Measurements from ENCODE around the gene GAS2L2.

GAS2L2 gene

DNA sequence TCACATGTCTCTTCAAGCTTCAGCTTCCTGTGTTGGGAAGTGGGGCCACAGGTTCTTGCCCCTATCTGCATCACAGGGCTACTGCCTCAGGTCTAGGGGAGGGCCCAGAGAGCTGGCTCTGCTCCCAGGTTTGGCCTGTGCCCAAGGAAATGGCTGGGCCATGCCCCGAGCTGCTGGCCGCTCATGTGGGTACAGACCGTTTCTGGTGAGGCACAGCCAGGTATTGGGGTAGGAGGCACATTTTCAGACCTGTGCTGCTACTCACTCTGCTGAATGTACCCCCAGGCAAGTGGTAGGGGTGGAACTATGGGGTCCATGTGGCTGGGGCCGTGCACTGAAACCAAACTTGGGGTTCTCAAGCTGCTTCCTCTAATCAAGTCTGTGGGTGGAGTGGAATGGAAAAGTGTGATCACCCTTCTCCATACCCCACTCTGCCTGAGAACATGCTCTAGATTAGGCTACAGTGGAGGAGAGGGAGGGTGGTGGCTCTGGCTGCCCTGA is 4.6 kb downstream of the GAS2L2 start:
- no peak for DNase-seq

DNA sequence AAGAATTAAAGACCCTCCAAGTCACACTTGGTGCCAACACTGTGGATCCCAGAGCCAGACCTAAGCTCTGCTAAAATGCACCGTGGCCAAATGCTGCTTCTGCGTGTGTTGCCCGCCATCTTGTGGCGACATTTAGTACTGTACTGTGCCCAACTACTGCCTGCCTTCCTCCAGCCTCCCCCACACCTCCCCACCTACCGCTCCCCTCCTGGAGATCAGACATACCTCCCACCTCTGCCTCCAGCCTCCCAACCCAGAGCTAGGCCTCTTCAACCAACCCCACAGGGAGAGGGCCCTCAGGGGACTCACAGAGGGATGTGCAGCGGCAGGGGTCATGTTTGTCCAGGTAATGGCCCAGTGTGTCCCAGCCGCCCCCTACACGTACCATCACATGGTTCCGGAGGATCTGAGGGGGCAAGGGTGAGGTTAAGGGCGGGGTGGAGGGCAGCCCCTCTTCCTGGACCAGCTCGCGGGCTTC is 5.5 kb downstream of the GAS2L2 start:
- DNase-seq = peak in 48 of 56 donors; percentile 9 to 88 (median 42)

DNA sequence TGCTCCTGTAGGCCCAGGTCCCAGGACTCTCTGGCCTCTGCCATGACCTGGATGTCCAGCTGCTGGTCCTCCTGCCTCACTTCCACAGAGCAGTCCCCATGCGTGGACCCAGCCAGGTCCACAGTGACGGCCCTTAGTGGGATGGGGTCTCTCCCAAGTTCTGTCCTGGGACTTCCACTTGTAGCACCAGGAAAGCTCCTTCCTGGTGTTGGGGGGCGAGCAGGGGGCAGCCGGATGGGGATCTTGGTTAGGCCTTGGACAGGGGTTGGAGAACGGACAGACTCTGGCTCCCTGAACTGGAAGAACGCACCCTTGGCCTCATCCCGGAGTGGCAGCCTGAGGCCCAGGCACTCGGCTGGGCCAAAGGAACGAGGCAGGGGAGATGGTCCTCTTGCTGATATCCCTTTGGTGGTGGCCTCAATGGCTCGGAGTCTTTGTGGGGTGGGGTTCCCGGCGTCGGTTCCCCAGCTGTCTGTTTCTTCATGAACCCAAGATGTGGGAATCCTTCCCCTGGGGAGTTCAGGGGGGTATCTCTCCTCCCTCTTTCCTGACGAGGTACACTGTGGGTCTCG is 7.2 kb downstream of the GAS2L2 start:
- no peak for DNase-seq

DNA sequence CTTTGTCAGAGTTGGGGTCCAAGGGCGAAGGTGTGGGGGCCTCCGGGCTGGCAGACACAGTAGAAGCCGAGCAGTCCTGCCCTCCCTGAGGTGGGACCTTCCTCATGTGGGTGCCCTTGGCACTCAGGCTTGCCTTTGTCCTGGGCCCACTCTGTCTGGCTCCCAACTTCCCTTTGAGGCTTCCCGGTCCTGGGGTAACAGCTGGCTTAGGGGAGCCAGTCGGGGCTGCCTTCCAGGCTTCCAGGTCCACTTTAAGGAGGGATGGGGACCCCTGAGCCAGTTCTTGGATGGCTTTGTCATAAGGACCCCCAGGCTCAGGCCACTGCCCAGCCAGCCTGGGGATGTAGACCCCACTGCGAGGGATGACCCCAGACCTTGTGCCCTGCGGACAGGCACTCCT is 7.8 kb downstream of the GAS2L2 start:
- DNase-seq = no peak

DNA sequence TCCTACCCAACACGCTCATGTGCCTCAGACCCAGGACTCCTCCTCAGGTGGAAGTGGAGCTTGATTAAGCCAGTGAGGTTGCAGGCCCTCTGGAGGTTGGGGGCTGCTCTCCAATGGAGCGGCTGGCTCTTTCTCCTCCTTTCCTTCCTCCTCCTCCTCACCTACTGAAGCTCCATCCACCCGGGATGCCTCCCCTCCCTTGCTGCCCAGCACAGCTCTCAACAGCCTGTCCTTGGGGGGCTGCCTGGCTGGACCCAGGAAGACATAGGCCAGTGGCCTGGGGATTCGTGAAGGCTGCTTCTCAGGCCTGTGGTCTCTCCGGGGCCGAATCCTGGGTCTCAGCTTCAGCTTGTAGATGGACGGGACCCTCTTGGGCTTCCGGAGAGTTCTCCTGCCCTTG is 8.2 kb downstream of the GAS2L2 start:
- DNase-seq = no peak

DNA sequence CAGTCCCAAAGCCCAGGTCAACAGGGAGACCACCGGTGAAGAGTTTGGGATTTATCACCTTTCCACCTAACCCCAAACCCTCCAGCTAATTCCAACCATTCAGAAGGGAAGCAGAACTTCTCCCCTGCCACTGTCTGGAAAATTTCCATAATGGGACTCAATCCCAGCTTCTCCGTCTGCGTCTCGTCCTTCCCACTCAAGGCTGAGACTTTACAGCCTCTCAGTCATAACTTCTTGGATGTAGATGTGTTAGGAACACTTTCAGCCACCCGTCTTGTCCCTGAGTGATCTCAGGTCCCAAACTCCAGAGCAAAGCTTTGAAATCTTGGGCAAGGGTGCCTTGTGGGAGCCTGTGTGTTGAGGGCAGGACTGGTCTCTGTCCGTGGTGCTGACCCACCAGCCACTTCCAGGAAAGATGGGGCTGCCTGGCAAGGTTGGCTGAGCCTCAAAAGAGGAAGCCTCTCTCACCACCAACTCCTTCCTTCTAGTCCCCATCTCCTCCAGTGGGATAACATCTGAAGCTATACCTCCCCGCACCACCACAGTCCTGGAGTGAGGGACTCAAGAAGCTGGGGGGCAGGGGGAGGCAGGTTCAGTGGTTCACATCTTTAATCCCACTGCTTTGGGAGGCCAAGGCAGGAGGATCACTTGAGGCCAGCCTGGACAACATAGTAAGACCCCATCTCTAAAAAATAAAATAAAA is 9.3 kb downstream of the GAS2L2 start:
- no peak for DNase-seq

DNA sequence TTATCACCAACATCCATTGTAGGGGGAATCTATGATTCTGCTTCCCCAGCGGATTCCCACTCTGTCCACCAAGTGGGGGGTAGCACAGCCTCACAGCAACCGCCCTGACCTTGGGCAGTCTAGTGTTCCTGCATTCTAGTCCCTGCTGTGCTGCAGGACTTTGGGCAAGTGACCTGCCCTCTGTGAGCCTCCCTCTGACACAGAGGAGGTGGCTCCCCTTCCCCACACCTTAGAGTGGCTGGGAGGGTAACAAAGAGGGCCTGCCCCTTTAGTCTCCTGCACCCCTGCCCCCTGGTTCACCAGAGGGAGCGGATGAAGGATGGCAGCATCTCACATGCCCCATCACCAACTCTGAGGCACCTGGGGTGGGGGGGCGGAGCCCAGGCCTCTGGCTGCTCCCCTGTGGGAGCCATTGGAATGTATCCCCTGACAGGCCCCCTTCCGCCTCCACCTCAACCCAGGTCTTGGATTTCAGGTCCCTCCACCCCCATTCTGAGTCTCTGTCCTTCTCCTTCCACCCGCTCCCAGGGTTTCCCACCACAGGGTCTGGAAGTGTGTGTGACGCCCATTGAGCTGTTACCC is 10.1 kb downstream of the GAS2L2 start:
- DNase-seq = no peak

DNA sequence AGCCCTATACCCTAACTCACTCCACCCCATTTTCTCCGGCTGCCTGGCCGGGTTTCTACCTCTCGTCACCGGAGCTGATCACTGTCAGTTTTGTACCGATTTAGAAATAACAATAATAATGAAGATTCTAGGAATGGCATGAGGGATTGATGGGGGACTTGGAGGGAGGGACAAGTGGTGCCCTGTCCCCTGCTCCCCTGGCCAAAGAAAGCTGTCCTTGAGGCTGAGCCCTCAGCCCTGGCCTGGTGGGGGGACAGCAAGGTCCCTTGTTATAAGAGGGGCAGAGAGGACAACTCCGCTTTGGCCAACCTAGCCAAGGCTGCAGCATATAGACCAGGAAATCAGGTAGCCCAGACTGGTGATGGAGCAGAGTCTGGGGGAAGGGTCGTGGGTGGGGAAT is 10.5 kb downstream of the GAS2L2 start:
- no peak for DNase-seq

DNA sequence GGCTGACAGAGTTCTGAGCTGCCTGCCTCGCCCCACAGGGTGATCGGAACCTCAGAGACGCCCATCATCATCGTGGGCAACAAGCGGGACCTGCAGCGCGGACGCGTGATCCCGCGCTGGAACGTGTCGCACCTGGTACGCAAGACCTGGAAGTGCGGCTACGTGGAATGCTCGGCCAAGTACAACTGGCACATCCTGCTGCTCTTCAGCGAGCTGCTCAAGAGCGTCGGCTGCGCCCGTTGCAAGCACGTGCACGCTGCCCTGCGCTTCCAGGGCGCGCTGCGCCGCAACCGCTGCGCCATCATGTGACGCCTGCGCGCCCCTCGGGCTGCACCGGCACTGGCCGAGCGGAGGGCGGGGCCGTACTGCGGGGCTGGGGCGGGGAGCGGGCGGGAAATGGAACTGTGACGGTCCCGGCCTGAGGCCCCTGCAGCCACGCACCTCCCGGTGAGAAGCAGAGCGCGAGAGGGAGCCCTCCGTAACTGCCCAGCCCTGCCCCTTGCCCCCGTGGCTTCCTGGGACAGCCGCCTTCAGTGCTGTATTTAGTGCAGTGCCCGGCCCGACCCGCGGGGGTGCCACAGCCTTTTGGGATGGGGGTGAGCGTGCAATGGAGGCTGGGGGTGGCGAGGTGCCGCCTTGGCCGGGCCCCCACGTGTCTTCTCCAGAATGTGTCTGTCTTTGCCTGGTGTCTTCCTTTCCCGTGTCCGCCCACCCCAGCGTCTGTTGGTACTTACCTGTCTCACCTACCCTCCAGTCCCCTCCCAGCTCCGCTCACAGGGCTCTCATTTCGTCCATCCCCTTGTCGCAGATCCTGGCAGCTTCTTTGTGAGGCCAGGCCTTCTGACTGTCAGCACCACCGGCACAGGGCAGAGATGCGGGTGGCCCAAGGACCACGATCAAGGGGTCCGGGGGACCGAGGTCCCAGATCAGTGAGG is 11.8 kb downstream of the GAS2L2 start:
- peak in 1 of 56 donors; percentile 31 for DNase-seq

DNA sequence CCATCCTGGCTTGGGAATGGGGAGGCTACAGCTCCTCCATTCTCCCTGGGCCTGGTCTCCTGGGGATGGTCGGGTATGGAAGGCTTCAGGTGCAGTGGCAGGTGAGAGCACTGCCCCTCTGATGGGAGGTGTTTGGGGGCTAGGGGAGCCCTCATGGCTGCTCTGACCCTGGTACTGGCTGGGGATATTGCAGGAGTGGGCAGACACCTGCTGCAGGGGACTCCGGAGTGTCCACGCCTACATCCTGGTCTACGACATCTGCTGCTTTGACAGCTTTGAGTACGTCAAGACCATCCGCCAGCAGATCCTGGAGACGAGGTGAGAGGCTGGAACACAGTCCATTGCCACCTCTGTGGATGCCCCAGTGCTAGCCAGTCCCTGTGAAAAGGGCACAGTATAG is 12.8 kb downstream of the GAS2L2 start:
- no peak for DNase-seq

DNA sequence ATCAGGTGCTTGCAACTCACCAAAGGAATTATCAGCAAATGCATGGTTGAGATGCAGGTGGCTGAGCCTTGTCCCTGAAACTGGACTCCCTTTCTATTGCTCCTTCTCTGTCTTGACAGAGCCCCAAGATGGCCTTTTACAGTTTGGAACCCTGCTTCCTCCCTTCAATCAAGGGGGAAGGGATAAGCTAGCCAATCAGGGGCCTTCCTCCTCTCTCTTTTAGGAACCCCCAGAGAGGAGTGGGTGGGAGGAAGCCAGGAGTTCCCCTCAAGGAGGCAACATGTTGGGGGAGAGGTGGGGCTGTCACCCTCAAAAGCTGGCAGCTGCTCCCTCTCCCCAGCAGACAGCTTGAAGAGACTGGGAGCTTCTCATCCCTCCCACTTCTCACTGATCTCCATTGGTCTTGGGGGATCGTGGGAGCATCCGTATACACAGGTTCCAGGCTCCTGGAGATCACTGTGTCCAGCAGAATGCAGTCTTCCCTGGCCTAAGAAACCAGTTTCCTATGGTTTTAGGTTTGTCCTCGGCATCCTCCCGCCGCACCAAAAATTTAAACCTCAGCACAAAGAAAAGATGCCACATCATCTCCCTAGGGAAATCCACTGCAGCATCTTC is 14.4 kb downstream of the GAS2L2 start:
- no peak for DNase-seq

DNA sequence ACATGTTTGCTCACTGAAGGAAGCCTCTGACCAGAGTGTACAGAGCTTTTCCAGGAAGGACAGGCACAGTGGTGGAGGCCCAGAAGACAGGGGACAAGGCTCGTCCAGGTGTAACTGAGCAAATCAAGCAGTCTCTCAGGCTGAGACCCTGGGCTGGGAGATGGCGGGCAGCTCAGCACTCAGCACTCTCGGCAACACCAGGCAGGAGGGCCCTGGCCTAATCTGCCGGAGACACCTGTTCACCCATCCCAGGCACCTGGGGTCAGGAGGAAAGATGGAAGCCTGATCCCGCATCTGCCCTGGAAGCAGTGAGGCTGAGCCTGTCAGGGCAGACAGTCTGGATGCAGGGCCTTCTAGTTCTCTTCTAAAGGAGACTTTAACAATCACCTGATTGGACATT is 16.8 kb downstream of the GAS2L2 start:
- no peak for DNase-seq

DNA sequence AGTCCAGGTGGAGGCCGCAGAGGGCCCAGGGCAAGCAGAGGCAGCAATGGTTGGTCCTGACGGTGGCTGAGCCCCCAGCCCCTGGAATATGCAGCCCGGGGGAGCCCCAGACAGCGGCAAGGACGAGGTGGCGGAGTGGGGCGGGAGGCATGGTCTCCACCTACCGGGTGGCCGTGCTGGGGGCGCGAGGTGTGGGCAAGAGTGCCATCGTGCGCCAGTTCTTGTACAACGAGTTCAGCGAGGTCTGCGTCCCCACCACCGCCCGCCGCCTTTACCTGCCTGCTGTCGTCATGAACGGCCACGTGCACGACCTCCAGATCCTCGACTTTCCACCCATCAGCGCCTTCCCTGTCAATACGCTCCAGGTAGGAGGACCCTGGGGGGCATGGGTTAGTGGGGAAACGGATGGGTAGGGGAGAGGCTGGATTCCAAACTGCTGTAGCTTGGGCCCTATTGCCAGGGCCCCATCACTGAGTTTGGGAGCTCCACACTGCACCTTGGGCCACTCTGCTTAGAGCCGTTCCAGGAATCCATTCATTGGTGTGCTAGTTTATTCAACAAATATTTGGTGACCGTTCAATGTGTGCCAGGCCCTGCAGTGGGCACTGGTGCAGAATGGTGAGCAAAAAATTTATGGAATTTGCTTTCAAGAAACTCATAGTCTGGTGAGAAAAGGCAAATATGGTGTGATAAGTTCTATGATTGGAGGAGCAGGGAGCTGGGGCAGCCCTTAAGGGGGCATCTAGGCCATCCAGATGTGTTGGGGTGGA is 17.8 kb downstream of the GAS2L2 start:
- no peak for DNase-seq

DNA sequence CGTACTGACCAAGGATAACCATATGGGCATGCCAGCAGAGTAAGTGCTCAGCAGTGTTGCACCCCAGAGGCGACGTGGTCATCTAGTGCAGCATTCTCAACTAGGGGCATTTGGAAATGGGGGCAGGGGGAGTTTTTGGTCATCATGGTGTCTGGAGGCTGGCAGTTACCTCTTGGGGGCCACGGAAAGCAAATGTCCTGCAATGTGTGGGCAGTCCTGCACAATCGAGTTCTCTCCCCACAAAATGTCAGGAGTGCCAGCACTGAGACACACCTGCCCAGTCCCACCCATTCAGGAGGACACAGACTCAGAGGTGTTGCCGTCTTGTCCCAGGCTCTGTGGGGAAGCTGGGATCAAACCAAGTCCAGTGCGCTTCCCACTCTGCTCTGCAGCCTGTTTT is 18.6 kb downstream of the GAS2L2 start:
- DNase-seq = no peak

DNA sequence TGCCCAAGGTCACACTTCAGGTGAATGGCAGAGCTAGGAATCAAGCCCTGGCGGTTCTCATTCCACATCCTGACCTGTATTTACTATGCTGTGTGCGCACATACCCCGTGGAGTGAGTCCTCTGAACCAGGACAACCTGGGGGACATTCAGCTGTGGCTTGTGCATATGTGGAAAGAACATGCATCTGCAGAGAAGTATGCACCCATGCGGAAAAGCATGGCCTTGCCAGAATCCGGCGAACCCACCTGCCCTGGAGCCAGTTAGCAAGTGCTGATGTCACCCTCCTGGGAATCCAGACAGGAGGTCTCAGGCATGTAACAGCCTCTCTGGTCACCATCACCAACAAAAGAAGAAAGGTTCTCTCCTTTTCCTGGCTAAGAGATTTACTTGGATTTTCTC is 19.7 kb downstream of the GAS2L2 start:
- DNase-seq = no peak

DNA sequence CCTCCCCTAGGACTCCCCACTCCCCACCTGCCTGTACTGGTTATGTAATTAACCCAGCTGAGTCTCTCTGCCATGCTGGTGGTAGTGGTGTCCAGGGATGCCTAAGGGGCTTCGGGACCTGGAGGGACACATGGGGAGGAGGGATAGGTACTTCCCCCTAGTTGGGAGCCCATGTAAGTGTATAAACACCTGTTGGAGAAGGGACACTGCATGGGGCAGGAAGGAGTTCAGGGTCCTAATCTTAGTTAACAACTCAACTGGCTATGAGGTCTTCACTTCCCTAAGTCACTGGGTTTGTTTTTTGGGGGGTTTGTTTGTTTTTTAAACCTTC is 20.3 kb downstream of the GAS2L2 start:
- no peak for DNase-seq

DNA sequence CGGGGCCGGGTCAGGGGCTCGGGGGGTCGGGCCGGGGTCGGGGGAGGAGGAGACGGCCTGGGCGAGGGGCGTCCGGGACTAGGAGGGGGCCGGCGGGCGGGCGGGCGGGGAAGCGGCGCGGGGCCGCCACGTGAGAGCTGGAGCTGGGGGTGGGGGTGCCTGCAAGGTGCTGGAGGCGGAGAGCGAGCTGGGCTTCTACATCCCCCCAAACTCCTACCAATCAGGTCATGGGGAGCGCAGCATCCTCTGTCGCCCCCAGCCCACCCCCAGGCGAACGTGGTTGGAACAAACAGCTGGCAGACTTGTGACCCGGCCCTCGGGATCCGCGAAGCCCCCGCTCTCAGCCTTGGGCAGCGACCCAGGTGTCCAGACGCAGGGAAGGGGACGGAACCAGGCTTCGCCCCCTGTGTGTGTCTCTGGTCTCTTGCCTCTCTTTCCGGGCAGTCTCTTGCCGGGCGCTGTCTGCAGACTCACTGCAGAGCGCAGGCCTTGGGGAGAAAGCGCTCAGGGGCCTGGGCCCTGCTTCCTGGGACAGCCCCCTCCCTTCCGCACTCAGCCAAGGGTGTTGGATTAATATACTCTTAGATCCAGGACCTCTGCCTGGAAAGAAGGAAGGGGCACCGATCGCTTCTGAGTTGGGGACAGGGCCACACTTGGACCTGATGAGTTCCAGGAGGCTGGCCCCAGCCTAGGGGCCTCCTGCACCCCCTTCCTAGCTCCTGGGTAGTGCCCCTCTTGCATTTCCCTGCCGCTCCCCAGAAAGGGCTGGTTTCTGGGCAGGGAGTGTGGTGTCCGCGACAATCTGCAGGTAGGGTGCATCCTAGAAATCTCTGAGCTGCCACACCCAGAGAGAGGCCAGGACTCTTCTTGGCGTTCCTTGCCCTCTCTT is 20.9 kb downstream of the GAS2L2 start:
- peak in 4 of 56 donors; percentile 21 to 47 (median 32) for DNase-seq

DNA sequence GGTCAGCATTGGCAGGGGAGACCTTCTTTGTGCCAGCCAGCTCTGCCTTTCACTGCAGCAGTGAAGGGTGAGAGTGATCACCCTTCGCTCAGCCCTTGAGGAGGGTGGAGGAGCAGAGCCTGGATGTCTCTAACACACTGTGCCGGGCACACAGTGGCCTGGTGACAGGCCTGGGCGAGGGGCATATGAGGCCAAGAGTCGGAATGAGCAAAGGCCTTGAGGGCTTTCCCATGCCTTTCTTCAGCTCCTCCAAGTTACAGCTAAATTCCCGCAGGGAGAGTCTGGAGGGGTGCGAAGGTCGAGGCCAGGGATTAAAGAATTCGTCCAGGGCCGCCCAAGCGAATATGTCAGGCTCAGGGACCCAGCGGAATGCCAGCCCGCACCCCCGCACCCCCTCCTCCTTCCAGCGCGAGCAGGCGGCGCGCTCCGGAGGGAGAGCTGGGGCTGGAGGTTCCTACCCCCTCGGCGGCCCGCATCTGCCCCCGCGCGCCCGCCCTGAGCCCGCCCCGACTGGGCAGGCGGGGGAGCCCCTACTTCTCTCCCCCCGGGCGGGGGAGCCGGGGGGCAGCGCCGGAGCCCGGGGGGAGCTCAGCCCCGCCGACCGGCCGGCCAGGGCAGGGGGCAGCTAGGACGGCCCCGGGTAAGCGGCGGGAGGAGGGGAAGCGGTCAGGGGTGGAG is 21.7 kb downstream of the GAS2L2 start, which contains the start of gene RASL10B:
Gene RASL10B, plus strand, starts transcription at position 401 of the 678 bp plus-strand sequence. CDS start 3,546 bp downstream, outside the sequence.
- DNase-seq = peak in 45 of 56 donors; percentile 9 to 78 (median 39)

All from nucleus accumbens (tissue), 56 donors.